Tibial artery (tissue), 4 donors: ENCODE data around the gene ITPR3.

Experiments
- DNase-seq, 2 donors: peaks; one replicate each; pipeline ENCODE4 v3.0.0-alpha.2; 2019
- H3K27ac ChIP-seq, 2 donors: fragments of 200-600 bp; sonication (generic) in 1 of 2; 1 replicate in 1 of 2; 2 replicates in 1 of 2; pipeline ENCODE4 v1.5.1; 2018 to 2019; ENCODE audit warnings: mild to moderate bottlenecking in 1 of 2
- H3K27me3 ChIP-seq, 2 donors: fragments of 200-600 bp; sonication (generic) in 1 of 2; one replicate each; pipeline versions ENCODE4 v1.5.1 to v1.6.0; 2016 to 2019
- H3K36me3 ChIP-seq, 3 donors: fragments of 200-600 bp; sonication (generic) in 2 of 3; one replicate each; pipeline ENCODE4 v1.5.1; 2016 to 2019; ENCODE audit warnings: mild to moderate bottlenecking in 2 of 3
- H3K4me1 ChIP-seq, 4 donors: fragments of 200-600 bp; sonication (generic) in 2 of 4; 1 replicate in 3 of 4; 2 replicates in 1 of 4; pipeline ENCODE4 v1.5.1; 2016 to 2019
- H3K4me3 ChIP-seq, 2 donors: fragments of 200-600 bp; sonication (generic) in 1 of 2; 1 replicate in 1 of 2; 2 replicates in 1 of 2; pipeline ENCODE4 v1.5.1; 2018 to 2019; ENCODE audit warnings: mild to moderate bottlenecking in 2 of 2
- H3K9me3 ChIP-seq, 3 donors: fragments of 200-600 bp; sonication (generic) in 1 of 3; one replicate each; pipeline ENCODE4 v1.5.1; 2016 to 2019
- intact Hi-C: fragments of 100-400 bp; cut with DNase I; formaldehyde crosslinking; loops from one replicate; pipeline ENCODE4 v1.15.0; 2023; ENCODE audit warnings: low total_unique reads
- TF ChIP-seq, protein P1 (sequence below), 2 experiments: fragments of 200-600 bp in 1 of 2; fragments of 450-650 bp in 1 of 2; IDR thresholded peaks; one replicate each; pipeline ENCODE4 v1.5.1; 2017 to 2019; ENCODE audit warnings: antibody characterized with exemption in 2 of 2, mild to moderate bottlenecking in 1 of 2, moderate library complexity in 1 of 2

Gene ITPR3

DNA sequence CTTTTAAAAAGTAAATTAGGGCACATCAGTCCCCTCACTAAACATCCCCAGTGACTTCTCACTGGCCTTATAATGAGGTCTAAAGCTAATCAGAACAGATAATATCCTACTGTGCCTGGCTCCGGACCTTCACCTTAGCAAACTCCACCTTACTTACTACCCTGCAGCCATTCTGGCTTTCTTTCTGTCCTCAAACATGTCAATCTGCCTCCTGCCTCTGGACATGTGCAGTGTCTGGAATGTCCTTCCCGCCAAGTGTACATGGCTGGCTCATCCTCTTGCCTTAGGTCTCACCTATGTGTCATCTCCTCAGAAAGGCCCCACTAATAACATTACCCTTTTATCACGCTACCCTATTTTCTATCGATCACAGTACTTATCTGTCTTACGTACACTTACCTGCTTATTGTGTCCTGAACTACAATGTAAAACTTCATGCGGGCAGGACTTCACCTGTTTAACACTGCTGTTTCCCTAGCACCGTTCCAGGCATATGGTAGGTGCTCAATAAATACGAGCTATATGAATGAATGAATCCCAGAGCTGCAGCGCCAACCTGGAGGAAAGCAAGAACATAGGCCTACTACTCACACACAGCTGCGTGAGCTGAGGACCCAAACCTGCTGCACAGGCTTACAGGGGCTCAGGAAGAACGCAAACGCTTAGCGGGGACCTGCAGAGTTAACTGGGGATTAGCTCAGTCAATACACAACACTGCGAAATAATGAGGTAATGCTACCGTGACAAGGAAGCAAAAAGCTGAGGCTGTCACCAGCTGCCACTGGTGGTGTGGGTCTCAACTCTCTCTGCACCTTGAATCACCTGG lies 89.4 kb downstream of the ITPR3 start:
- H3K27ac ChIP-seq, result peak overlapping the region in 1 of 2 donors; percentile 77
- no peak for DNase-seq
- H3K27me3 ChIP-seq, result no peaks in the 10 kb centered on the region
- H3K4me1 ChIP-seq, result peaks cover 0 to 9% (median 7%) of the 10 kb centered on the region in 4 donors
- H3K9me3 ChIP-seq, result no peaks in the 10 kb centered on the region
- TF ChIP-seq, protein P1, sequence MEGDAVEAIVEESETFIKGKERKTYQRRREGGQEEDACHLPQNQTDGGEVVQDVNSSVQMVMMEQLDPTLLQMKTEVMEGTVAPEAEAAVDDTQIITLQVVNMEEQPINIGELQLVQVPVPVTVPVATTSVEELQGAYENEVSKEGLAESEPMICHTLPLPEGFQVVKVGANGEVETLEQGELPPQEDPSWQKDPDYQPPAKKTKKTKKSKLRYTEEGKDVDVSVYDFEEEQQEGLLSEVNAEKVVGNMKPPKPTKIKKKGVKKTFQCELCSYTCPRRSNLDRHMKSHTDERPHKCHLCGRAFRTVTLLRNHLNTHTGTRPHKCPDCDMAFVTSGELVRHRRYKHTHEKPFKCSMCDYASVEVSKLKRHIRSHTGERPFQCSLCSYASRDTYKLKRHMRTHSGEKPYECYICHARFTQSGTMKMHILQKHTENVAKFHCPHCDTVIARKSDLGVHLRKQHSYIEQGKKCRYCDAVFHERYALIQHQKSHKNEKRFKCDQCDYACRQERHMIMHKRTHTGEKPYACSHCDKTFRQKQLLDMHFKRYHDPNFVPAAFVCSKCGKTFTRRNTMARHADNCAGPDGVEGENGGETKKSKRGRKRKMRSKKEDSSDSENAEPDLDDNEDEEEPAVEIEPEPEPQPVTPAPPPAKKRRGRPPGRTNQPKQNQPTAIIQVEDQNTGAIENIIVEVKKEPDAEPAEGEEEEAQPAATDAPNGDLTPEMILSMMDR (IDR thresholded peaks at IDR 0.05), result no peak
- H3K4me3 ChIP-seq, result peak overlapping the region; percentile 67 to 77
- H3K36me3 ChIP-seq, result no peaks in the 10 kb centered on the region
- intact Hi-C loops, result loop anchor here (10.0 kb wide), 1 partner anchor 54 kb away; no protein-coding TSS in a partner anchor

DNA sequence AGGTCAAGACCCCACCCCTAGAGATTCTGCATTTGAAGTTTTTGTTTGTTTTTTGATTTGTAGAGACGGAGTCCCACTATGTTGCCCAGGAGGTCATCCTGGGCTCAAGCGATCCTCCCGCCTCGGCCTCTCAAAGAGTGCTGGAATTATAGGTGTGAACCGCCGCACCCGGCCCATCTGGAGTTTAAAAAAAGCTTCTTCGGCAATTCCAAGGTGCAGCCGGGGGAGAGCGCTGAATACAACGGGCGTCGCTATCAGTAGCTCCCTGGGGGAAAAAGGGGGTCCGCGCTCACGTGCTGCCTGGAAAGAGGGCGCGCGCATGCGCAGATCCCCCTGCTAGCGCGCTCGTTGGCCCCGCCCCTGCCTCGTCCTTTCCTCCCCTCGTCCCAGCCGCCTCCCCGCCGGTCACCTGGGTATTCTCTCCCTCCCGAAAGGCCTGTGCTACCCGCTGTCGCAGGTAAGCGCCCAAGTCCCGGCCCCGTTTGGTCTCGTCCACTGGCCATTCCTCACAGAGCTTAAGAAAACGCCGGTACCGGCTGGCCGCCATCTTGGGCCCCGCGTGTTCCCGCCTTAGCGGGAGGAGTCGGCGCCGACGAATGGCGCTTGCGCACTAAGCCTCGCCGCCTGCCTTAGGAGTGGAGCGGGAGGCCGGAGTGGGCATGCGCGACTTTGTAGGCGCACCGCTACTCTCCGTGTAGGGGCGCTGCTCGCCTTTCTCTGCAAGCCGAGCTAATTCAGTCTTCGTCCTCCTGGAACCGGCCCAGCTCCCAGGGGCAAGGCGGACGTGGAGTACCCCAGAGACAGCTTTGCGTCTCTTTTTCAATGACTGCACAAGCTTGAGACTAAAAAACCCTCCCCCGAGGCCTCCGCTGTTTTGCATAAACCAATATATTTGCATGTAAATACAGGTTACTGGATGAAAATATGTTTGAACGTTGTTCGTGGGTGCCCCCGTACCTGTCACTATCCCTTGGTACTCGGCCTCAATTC lies 90.3 kb downstream of the ITPR3 start, which contains the start of gene UQCC2:
TSS of gene UQCC2 (minus strand) at position 561 of the 990 bp plus-strand sequence. CDS start at position 547, 14 bp downstream.
- TF ChIP-seq, protein P1 (IDR thresholded peaks at IDR 0.05), result peak; percentile 63
- Histone ChIP-seq H3K27ac (peak within 1 kb of the TSS; percentile 72 to 77), H3K36me3 (no peaks in the 10 kb centered on the region), H3K9me3 (no peaks in the 10 kb centered on the region), H3K27me3 (no peaks in the 10 kb centered on the region), H3K4me1 (peaks cover 0 to 9% (median 7%) of the 10 kb centered on the region in 4 donors), H3K4me3 (peak within 1 kb of the TSS; percentile 67 to 77)
- intact Hi-C loops, result loop anchor here (10.0 kb wide), 1 partner anchor 53 kb away; no protein-coding TSS in a partner anchor
- DNase-seq, result peak; percentile 96 to 97

DNA sequence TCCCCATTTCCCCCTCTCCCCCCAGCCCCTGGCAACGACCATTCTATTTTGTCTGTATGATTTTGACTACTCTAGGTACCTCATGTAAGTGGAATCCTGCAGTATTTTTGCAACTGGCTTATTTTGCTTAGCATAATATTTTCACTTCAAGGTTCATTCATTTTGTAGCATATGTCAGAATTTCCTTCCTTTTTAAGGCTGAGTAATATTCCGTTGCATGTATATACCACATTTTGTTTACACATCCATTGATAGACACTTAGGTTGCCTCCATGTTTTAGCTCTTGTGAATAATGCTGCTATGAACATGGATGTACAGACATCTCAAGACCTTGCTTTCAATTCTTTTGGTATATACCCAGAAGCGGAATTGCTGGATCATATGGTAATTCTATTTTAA lies 91.8 kb downstream of the ITPR3 start:
- no peak overlapping the region for H3K27ac ChIP-seq
- intact Hi-C loops, result loop anchor here (10.0 kb wide), 1 partner anchor 52 kb away; no protein-coding TSS in a partner anchor
- H3K9me3 ChIP-seq, result no peaks in the 10 kb centered on the region
- no peaks in the 10 kb centered on the region for H3K36me3 ChIP-seq
- H3K4me1 ChIP-seq, result peaks cover 0 to 24% (median 15%) of the 10 kb centered on the region in 4 donors
- TF ChIP-seq, protein P1 (IDR thresholded peaks at IDR 0.05), result no peak
- no peaks in the 10 kb centered on the region for H3K27me3 ChIP-seq
- H3K4me3 ChIP-seq, result no peak overlapping the region
- DNase-seq, result no peak

DNA sequence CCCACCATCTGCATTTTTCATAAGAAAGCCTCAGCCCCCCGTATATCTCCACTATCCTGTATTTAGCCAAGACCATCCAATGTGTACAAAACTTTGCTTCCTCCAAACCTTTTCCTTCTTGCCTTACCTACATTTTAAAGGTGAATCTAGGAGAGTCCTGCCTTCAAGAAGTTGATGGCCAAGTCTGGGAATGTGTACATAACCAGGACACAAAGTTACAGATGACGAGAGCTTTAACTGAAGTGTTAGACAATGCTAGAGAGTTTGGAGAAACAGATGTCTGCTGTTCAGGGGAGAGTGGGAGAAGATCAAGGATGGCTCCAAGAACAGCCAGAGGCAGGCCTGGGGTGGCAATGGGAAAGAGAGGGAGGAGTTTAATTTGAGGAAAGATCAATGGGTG lies 92.7 kb downstream of the ITPR3 start:
- H3K27me3 ChIP-seq, result no peaks in the 10 kb centered on the region
- H3K36me3 ChIP-seq, result no peaks in the 10 kb centered on the region
- TF ChIP-seq, protein P1 (IDR thresholded peaks at IDR 0.05), result no peak
- no peak overlapping the region for H3K4me3 ChIP-seq
- no peak overlapping the region for H3K27ac ChIP-seq
- H3K9me3 ChIP-seq, result no peaks in the 10 kb centered on the region
- no peak for DNase-seq
- H3K4me1 ChIP-seq, result peaks cover 0 to 32% (median 21%) of the 10 kb centered on the region in 4 donors
- intact Hi-C loops, result loop anchor here (10.0 kb wide), 1 partner anchor 51 kb away; no protein-coding TSS in a partner anchor

DNA sequence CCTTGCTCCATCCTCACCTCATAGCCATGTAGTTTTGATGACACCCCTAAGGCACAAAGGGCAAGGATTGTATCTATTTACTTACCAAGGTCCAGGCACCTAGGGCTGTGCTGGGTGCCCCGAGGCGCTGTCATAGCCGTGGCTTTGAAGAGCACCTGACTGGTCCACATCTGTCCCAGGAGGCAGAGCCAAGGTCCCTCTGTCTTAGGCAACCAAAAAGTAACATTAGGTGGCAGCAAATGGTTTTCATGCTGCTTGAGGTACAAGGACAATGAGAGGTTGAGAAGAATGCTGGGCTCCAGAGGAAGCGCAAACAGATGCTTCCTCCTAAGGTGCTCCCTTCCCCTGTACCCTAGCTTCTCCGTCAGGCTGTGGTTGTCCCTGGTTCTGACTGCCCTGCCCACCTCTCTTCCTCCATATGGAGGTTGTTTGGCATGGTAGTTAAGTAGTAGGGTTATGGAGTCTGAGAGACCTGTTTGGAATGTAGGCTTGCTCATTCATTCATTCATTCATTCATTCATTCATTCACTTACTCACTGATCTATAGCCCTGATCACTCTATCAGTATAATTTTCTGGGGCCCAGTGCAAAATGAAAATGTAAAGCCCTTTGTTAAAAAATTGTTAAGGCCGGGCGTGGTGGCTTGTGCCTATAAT lies 93.4 kb downstream of the ITPR3 start:
- TF ChIP-seq, protein P1 (IDR thresholded peaks at IDR 0.05), result no peak
- no peaks in the 10 kb centered on the region for H3K36me3 ChIP-seq
- no peak overlapping the region for H3K4me3 ChIP-seq
- H3K4me1 ChIP-seq, result peaks cover 0 to 32% (median 21%) of the 10 kb centered on the region in 4 donors
- no peaks in the 10 kb centered on the region for H3K27me3 ChIP-seq
- intact Hi-C loops, result loop anchor here (10.0 kb wide), 1 partner anchor 50 kb away; no protein-coding TSS in a partner anchor
- H3K9me3 ChIP-seq, result no peaks in the 10 kb centered on the region
- H3K27ac ChIP-seq, result no peak overlapping the region
- no peak for DNase-seq
